IMR-90 (cell line): ENCODE results near the gene PTK6. TPM values are rescaled to one million over a fixed set of nuclear protein-coding genes. Genes with fewer than 3 reads are reported as not detected.

ENCODE experiments used
- ATAC-seq: fragments of 200-7000 bp; cut with Tn5 transposase; 2 replicates; pipeline ENCODE4 v1.9.1; 2020; ENCODE audit warnings: low read depth, mild to moderate bottlenecking, moderate library complexity
- BruUV-seq: library from RNA; stranded (reverse); fragments of 400-500 nt; replicated peaks from 2 replicates; lab custom pipeline; 2021; lab: Mats Ljungman, UMichigan
- CTCF ChIA-PET: fragments of 300-600 bp; formaldehyde crosslinking; extraction: SDS; loops from one replicate; lab custom pipeline; 2021; ENCODE audit warnings: antibody characterized with exemption; lab: Yijun Ruan, JAX
- POLR2A ChIA-PET: fragments of 300-600 bp; sonication (Branson Sonifier 250); formaldehyde crosslinking; loops from one replicate; lab custom pipeline; 2022; ENCODE audit warnings: antibody characterized with exemption; ENCODE audit not compliant: unreplicated experiment; lab: Charles Lee
- DNase-seq: peaks from one replicate; pipeline ENCODE4 v3.0.0; 2013
- H2AFZ ChIP-seq: replicated peaks from 2 replicates; pipeline ENCODE3; 2013; ENCODE audit warnings: low read length, mild to moderate bottlenecking; ENCODE audit not compliant: poor library complexity
- H2AK5ac ChIP-seq: 2 replicates; pipeline ENCODE4 v1.6.1; 2013; ENCODE audit warnings: low read depth, low read length, inconsistent platforms
- H2AK9ac ChIP-seq: replicated peaks from 2 replicates; pipeline ENCODE3; 2013; ENCODE audit warnings: mild to moderate bottlenecking, low read depth, low read length, moderate library complexity; ENCODE audit not compliant: poor library complexity
- H2BK120ac ChIP-seq: 2 replicates; pipeline ENCODE4 v1.6.1; 2013; ENCODE audit warnings: low read depth, low read length, inconsistent platforms
- H2BK15ac ChIP-seq: 3 replicates; pipeline ENCODE4 v1.6.1; 2013; ENCODE audit warnings: low read depth, low read length, inconsistent platforms
- H2BK20ac ChIP-seq: 2 replicates; pipeline ENCODE4 v1.6.1; 2013; ENCODE audit warnings: low read depth, mild to moderate bottlenecking, inconsistent platforms, low read length, moderate library complexity
- H2BK5ac ChIP-seq: 2 replicates; pipeline ENCODE4 v1.6.1; 2013; ENCODE audit warnings: mild to moderate bottlenecking, low read depth, low read length, inconsistent platforms; ENCODE audit not compliant: poor library complexity, severe bottlenecking
- H3K14ac ChIP-seq: replicated peaks from 2 replicates; pipeline ENCODE4 v1.6.1; 2013; ENCODE audit warnings: low read depth, low read length, inconsistent platforms
- H3K18ac ChIP-seq: 2 replicates; pipeline ENCODE4 v1.6.1; 2013; ENCODE audit warnings: low read depth, low read length, control low read depth
- H3K23ac ChIP-seq: 2 replicates; pipeline ENCODE4 v1.6.1; 2013; ENCODE audit warnings: low read depth, low read length, inconsistent platforms
- H3K27ac ChIP-seq: 2 replicates; pipeline ENCODE4 v1.5.1; 2013; ENCODE audit warnings: mild to moderate bottlenecking, control low read depth, low read length; ENCODE audit not compliant: insufficient read depth
- H3K27me3 ChIP-seq: 2 replicates; pipeline ENCODE4 v1.6.1; 2013; ENCODE audit warnings: low read length; ENCODE audit not compliant: control insufficient read depth, insufficient read depth
- H3K36me3 ChIP-seq: 2 replicates; pipeline ENCODE4 v1.6.1; 2013; ENCODE audit warnings: low read length, mixed read lengths; ENCODE audit not compliant: control insufficient read depth, insufficient read depth
- H3K4ac ChIP-seq: 2 replicates; pipeline ENCODE4 v1.6.1; 2013; ENCODE audit warnings: low read depth, low read length, inconsistent platforms
- H3K4me1 ChIP-seq: 2 replicates; pipeline ENCODE4 v1.6.1; 2013; ENCODE audit warnings: low read length, mixed read lengths; ENCODE audit not compliant: control insufficient read depth, insufficient read depth
- H3K4me2 ChIP-seq: 2 replicates; pipeline ENCODE4 v1.6.1; 2013; ENCODE audit warnings: low read depth, mild to moderate bottlenecking, control low read depth, low read length, moderate library complexity
- H3K4me3 ChIP-seq: 2 replicates; pipeline ENCODE4 v1.5.1; 2013; ENCODE audit warnings: low read depth, mild to moderate bottlenecking, control low read depth, low read length, moderate library complexity; ENCODE audit not compliant: insufficient read depth
- H3K56ac ChIP-seq: 2 replicates; pipeline ENCODE4 v1.6.1; 2013; ENCODE audit warnings: low read length, inconsistent platforms; ENCODE audit not compliant: insufficient read depth; ENCODE audit errors: extremely low read depth
- H3K79me1 ChIP-seq, 2 experiments: 2 replicates each; pipeline ENCODE4 v1.6.1; 2013; ENCODE audit warnings: low read length in 2 of 2, inconsistent platforms in 1 of 2, low read depth in 1 of 2
- H3K9ac ChIP-seq: 2 replicates; pipeline ENCODE4 v1.6.1; 2013; ENCODE audit warnings: low read depth, low read length, control low read depth
- H3K9me1 ChIP-seq: 2 replicates; pipeline ENCODE4 v1.6.1; 2013; ENCODE audit warnings: low read length, inconsistent platforms; ENCODE audit not compliant: insufficient read depth
- H3K9me3 ChIP-seq: 2 replicates; pipeline ENCODE4 v1.6.1; 2013; ENCODE audit warnings: low read length; ENCODE audit not compliant: control insufficient read depth, insufficient read depth
- H4K20me1 ChIP-seq: 2 replicates; pipeline ENCODE4 v1.6.1; 2013; ENCODE audit warnings: low read length, inconsistent platforms; ENCODE audit not compliant: insufficient read depth
- H4K5ac ChIP-seq: 2 replicates; pipeline ENCODE4 v1.6.1; 2013; ENCODE audit warnings: mild to moderate bottlenecking, low read depth, low read length, control low read depth
- H4K8ac ChIP-seq, 2 experiments: 2 replicates each; pipeline ENCODE4 v1.6.1; 2013; ENCODE audit warnings: low read depth in 2 of 2, low read length in 2 of 2, control low read depth in 1 of 2, inconsistent platforms in 1 of 2
- H4K91ac ChIP-seq: 2 replicates; pipeline ENCODE4 v1.6.1; 2013; ENCODE audit warnings: low read depth, low read length, inconsistent platforms; ENCODE audit not compliant: insufficient read depth
- BHLHE40 ChIP-seq: fragments of 150-350 bp; IDR thresholded peaks from 2 replicates; pipeline ENCODE4 v1.6.1; 2016; ENCODE audit warnings: mild to moderate bottlenecking, low read depth, low read length
- CHD1 ChIP-seq: IDR thresholded peaks from 2 replicates; pipeline ENCODE4 v1.6.1; 2012; ENCODE audit warnings: low read depth, low read length, improper control_type of control experiment
- CTCF ChIP-seq: conservative IDR thresholded peaks from 2 replicates; pipeline ENCODE4 v1.5.1; 2012; ENCODE audit warnings: mild to moderate bottlenecking, low read depth, low read length, improper control_type of control experiment
- FOS ChIP-seq: fragments of 150-350 bp; IDR thresholded peaks from 2 replicates; pipeline ENCODE4 v1.6.1; 2016; ENCODE audit warnings: low read depth, low read length
- MAZ ChIP-seq: IDR thresholded peaks from 2 replicates; pipeline ENCODE4 v1.6.1; 2012; ENCODE audit warnings: low read depth, mild to moderate bottlenecking, low read length, improper control_type of control experiment, moderate library complexity, borderline replicate concordance
- MXI1 ChIP-seq: IDR thresholded peaks from 2 replicates; pipeline ENCODE4 v1.6.1; 2012; ENCODE audit warnings: low read depth, mild to moderate bottlenecking, low read length, moderate library complexity, borderline replicate concordance
- RAD21 ChIP-seq: IDR thresholded peaks from 2 replicates; pipeline ENCODE4 v1.6.1; 2012; ENCODE audit warnings: low read length, improper control_type of control experiment
- RCOR1 ChIP-seq: IDR thresholded peaks from 2 replicates; pipeline ENCODE4 v1.6.1; 2012; ENCODE audit warnings: mild to moderate bottlenecking, low read length, improper control_type of control experiment; ENCODE audit not compliant: insufficient replicate concordance
- RFX5 ChIP-seq: IDR thresholded peaks from 2 replicates; pipeline ENCODE4 v1.8.0; 2012; ENCODE audit warnings: low read depth, mild to moderate bottlenecking, low read length, moderate library complexity
- SMC3 ChIP-seq: fragments of 150-350 bp; IDR thresholded peaks from 2 replicates; pipeline ENCODE4 v1.6.1; 2016; ENCODE audit warnings: low read depth, mild to moderate bottlenecking, antibody characterized with exemption, low read length, moderate library complexity
- USF2 ChIP-seq: fragments of 150-350 bp; IDR thresholded peaks from 2 replicates; pipeline ENCODE4 v1.6.1; 2017; ENCODE audit warnings: mild to moderate bottlenecking, antibody characterized with exemption, low read length, low read depth
- WGBS, 2 experiments: methylation state at CpG; one replicate each; pipeline versions ENCODE4 v1.1.5 to v1.1.7; 2013; ENCODE audit warnings: missing lambda C conversion rate in 2 of 2; ENCODE audit not compliant: insufficient read length in 1 of 2; ENCODE audit errors: extremely low coverage in 2 of 2; 5-methylcytosine and 5-hydroxymethylcytosine counted together
- dilution Hi-C: fragments of 300-500 bp; cut with HindIII; formaldehyde crosslinking; loops from one replicate; pipeline ENCODE4 v1.14.3; 2018; ENCODE audit warnings: low sequenced_read_pairs; ENCODE audit not compliant: unreplicated experiment
- in situ Hi-C: fragments of 300-500 bp; cut with MboI; formaldehyde crosslinking; loops from 3 replicates; pipeline ENCODE4 v1.14.3; 2019; ENCODE audit warnings: low sequenced_read_pairs, inconsistent platforms, mixed read lengths
- intact Hi-C: fragments of 100-400 bp; cut with micrococcal nuclease; formaldehyde crosslinking; loops from 2 replicates; pipeline ENCODE4 v1.10.0; 2022
- polyA plus RNA-seq, 3 experiments: library from polyadenylated mRNA; depleted of rRNA; stranded (reverse); fragments of >200 nt; gene quantifications; 2 replicates each; pipeline ENCODE4 v1.2.3, GENCODE V29; 2012; ENCODE audit warnings: low replicate concordance in 1 of 3
- total RNA-seq: library from RNA; depleted of rRNA; stranded (reverse); fragments of >200 nt; gene quantifications from 2 replicates; pipeline ENCODE4 v1.2.3, GENCODE V29; 2012

The PTK6 gene
- total and polyA plus RNA-seq, 2 of the 4 experiments (the other 2 are of a cell fraction): not detected

DNA sequence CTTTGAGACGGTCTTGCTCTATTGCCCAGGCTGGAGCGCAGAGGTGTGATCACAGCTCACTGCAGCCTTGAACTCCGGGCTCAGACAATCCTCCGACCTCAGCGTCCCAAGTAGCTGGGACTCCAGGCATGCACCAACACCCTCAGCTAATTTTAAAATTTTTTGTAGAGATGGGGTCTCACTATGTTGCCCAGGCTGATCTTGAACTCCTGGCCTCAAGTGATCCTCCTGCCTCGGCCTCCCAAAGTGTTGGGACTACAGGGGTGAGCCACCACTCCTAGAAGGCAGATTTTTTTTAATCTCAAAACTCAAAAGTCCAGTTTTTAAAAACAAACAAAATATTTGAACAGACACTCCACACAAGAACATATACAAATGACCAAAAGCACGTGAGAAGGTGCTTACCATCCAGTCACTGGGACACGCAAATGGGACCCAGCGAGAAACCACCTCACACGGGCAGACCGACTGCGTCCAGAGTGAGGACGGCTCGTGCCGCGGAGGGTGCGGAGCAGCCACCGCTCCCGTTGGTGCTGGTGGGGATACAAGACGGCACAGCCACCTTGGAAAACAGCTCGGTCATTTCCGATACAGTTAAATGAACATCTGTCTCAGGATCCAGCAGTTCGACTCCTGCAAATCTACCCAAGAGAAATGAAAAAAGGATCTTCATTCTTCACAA lies 45.3 kb upstream of the PTK6 start (continued):
- no peak for TF ChIP-seq USF2

- H3K27me3 ChIP-seq: no peaks in the 10 kb centered on the region
- dilution Hi-C loops (no loop called here), intact Hi-C loops (no loop called here), in situ Hi-C loops (no loop called here)
- no peak overlapping the region for H2AK5ac ChIP-seq
- H3K4me3 ChIP-seq: no peak overlapping the region
- no peak overlapping the region for H4K5ac ChIP-seq
- peak; percentile 44 for ATAC-seq
- no peak overlapping the region for H2BK5ac ChIP-seq
- TF ChIP-seq CHD1 (no peak), CTCF (peak; percentile 46), BHLHE40 (no peak), SMC3 (peak; percentile 37; the same call in 1 of the 2 replicates), MAZ (no peak), FOS (no peak), RCOR1 (no peak), RFX5 (no peak), MXI1 (no peak), RAD21 (peak; percentile 60)
- no peak overlapping the region for H2BK120ac ChIP-seq
- H3K9me3 ChIP-seq: no peaks in the 10 kb centered on the region
- peaks cover 2% of the 10 kb centered on the region; the same call in 1 of the 2 replicates for H3K9me1 ChIP-seq
- H2BK20ac ChIP-seq: no peak overlapping the region
- H3K4ac ChIP-seq: no peak overlapping the region
- no TSS peak for BruUV-seq
- H3K27ac ChIP-seq: no peak overlapping the region
- H2BK15ac ChIP-seq: no peak overlapping the region
- H3K4me2 ChIP-seq: no peak overlapping the region
- ChIA-PET POLR2A (no interaction called here), CTCF (no interaction called here)
- H4K91ac ChIP-seq: no peak overlapping the region
- no peaks in the 10 kb centered on the region for H3K79me1 ChIP-seq
- no peaks in the 10 kb centered on the region for H4K20me1 ChIP-seq
- no peak overlapping the region for H3K56ac ChIP-seq
- H3K9ac ChIP-seq: no peak overlapping the region
- no peaks in the 10 kb centered on the region for H3K36me3 ChIP-seq
- no peaks in the 10 kb centered on the region for H3K4me1 ChIP-seq
- peak overlapping the region; percentile 51 for H2AFZ ChIP-seq
- DNase-seq: peak; percentile 54
- no peak overlapping the region for H3K18ac ChIP-seq
- no peak overlapping the region for H4K8ac ChIP-seq
- WGBS, 2 experiments: 70% methylated on average over 10 of the region's 12 CpGs; no CpG with 5 or more reads in 1 of the 2 experiments
- peak overlapping the region; percentile 70 for H2AK9ac ChIP-seq
- no peak overlapping the region for H3K23ac ChIP-seq
- no peak overlapping the region for H3K14ac ChIP-seq
These were observed 43.8 kb upstream of the PTK6 start for GRCh38 chr20:63580796-63581461.
